Astrocyte (in vitro differentiated cells and primary cell): ENCODE measurements around the gene TRIO. TPM values are rescaled to one million over a fixed set of nuclear protein-coding genes. Genes with fewer than 3 reads are reported as not detected.

ENCODE experiments used
- DNase-seq: peaks from one replicate; pipeline ENCODE4 v3.0.0-alpha.2; 2010; ENCODE audit warnings: low read depth
- FAIRE-seq: peaks from 2 replicates; lab custom pipeline; 2011; peaks lifted over from hg19 to GRCh38; lab: Jason Lieb, UNC
- H2AFZ ChIP-seq: 2 replicates; pipeline ENCODE4 v1.6.0; 2012; ENCODE audit warnings: low read depth, low read length, inconsistent platforms
- H3K27ac ChIP-seq: 2 replicates; pipeline ENCODE4 v1.5.1; 2011; ENCODE audit warnings: low read depth, low read length, inconsistent platforms
- H3K27me3 ChIP-seq: 2 replicates; pipeline ENCODE4 v1.6.0; 2011; ENCODE audit warnings: low read length, inconsistent platforms; ENCODE audit not compliant: insufficient read depth
- H3K36me3 ChIP-seq: 2 replicates; pipeline ENCODE4 v1.5.1; 2011; ENCODE audit warnings: low read length, inconsistent platforms; ENCODE audit not compliant: insufficient read depth
- H3K4me1 ChIP-seq: 2 replicates; pipeline ENCODE4 v1.5.1; 2011; ENCODE audit warnings: low read length, inconsistent platforms; ENCODE audit not compliant: insufficient read depth
- H3K4me2 ChIP-seq: 2 replicates; pipeline ENCODE4 v1.6.0; 2012; ENCODE audit warnings: low read length, inconsistent platforms
- H3K4me3 ChIP-seq: 2 replicates; pipeline ENCODE4 v1.5.1; 2011; ENCODE audit warnings: low read depth, mild to moderate bottlenecking, low read length, inconsistent platforms; ENCODE audit not compliant: insufficient read depth
- H3K79me2 ChIP-seq: 2 replicates; pipeline ENCODE4 v1.6.0; 2012; ENCODE audit warnings: mild to moderate bottlenecking, low read length, inconsistent platforms; ENCODE audit not compliant: insufficient read depth
- H3K9ac ChIP-seq: 2 replicates; pipeline ENCODE4 v1.6.0; 2012; ENCODE audit warnings: mild to moderate bottlenecking, low read length, inconsistent platforms
- H3K9me3 ChIP-seq: 2 replicates; pipeline ENCODE4 v1.5.1; 2012; ENCODE audit warnings: low read depth, mild to moderate bottlenecking, low read length, inconsistent platforms; ENCODE audit not compliant: insufficient read depth
- H4K20me1 ChIP-seq: 2 replicates; pipeline ENCODE4 v1.6.0; 2012; ENCODE audit warnings: low read length, inconsistent platforms; ENCODE audit not compliant: insufficient read depth
- H3K27ac Mint-ChIP-seq: one replicate; pipeline ENCODE4 v1.8.0; 2021; ENCODE audit warnings: mild to moderate bottlenecking, mixed read lengths; ENCODE audit not compliant: unreplicated experiment
- H3K27me3 Mint-ChIP-seq: one replicate; pipeline ENCODE4 v1.8.0; 2021; ENCODE audit warnings: low read depth, mixed read lengths; ENCODE audit not compliant: unreplicated experiment
- H3K36me3 Mint-ChIP-seq: one replicate; pipeline ENCODE4 v1.8.0; 2021; ENCODE audit warnings: low read depth, mixed read lengths; ENCODE audit not compliant: unreplicated experiment
- H3K4me1 Mint-ChIP-seq: one replicate; pipeline ENCODE4 v1.8.0; 2021; ENCODE audit warnings: low read depth, mixed read lengths; ENCODE audit not compliant: unreplicated experiment
- H3K4me3 Mint-ChIP-seq: one replicate; pipeline ENCODE4 v1.8.0; 2021; ENCODE audit warnings: mild to moderate bottlenecking, moderate library complexity, mixed read lengths; ENCODE audit not compliant: unreplicated experiment
- H3K9me3 Mint-ChIP-seq: one replicate; pipeline ENCODE4 v1.8.0; 2021; ENCODE audit warnings: mild to moderate bottlenecking, mixed read lengths; ENCODE audit not compliant: unreplicated experiment
- EZH2 ChIP-seq: IDR thresholded peaks from 2 replicates; pipeline ENCODE4 v1.6.1; 2012; ENCODE audit warnings: mild to moderate bottlenecking, low read length, inconsistent platforms; ENCODE audit not compliant: insufficient read depth
- total RNA-seq: library from RNA; stranded (reverse); gene quantifications from 2 replicates; pipeline ENCODE4 v1.2.1, GENCODE V29; 2021
- TF ChIP-seq, protein P1 (sequence below): IDR thresholded peaks from 2 replicates; pipeline ENCODE4 v1.5.1; 2011; ENCODE audit warnings: low read depth, mild to moderate bottlenecking, inconsistent platforms, low read length, moderate library complexity; ENCODE audit not compliant: insufficient read depth

The TRIO gene
- total RNA-seq, 1 donor from 2014 or later, result 347 TPM

DNA sequence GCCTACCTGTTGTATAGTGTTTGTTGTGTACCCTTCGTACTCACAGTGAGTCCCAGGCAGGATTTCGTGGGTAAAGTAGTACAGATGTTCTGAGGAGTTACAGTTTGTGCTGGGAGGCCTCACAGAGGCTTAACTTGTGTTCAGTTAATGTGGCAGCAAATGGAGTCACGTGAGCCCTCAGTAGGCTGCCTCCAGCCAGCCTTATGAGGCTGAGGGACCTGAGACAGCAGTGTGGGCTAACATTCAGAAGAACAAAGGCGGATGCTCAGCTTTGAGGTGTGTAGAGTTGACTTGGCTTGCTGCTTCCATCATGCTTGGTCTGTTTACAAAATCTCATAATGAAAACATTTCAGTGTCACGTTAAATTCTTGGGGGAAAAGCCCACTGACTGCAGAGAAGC is 118.1 kb downstream of the TRIO start:
- peak overlapping the region; percentile 36 for H3K27ac ChIP-seq
- peak overlapping the region; percentile 47 for H3K27ac Mint-ChIP-seq
- H3K4me1 Mint-ChIP-seq, result peaks cover 84% of the 10 kb centered on the region

GRCh38 chr5:14261856-14262611 is 118.9 kb downstream of the TRIO start:
- H3K9me3 Mint-ChIP-seq, result peaks cover 2% of the 10 kb centered on the region
- peak overlapping the region; percentile 36 for H3K27ac ChIP-seq
- H3K27me3 Mint-ChIP-seq, result no peaks in the 10 kb centered on the region
- peak overlapping the region; percentile 13 for H3K27ac Mint-ChIP-seq
- no peak for TF ChIP-seq EZH2
- TF ChIP-seq, protein P1, sequence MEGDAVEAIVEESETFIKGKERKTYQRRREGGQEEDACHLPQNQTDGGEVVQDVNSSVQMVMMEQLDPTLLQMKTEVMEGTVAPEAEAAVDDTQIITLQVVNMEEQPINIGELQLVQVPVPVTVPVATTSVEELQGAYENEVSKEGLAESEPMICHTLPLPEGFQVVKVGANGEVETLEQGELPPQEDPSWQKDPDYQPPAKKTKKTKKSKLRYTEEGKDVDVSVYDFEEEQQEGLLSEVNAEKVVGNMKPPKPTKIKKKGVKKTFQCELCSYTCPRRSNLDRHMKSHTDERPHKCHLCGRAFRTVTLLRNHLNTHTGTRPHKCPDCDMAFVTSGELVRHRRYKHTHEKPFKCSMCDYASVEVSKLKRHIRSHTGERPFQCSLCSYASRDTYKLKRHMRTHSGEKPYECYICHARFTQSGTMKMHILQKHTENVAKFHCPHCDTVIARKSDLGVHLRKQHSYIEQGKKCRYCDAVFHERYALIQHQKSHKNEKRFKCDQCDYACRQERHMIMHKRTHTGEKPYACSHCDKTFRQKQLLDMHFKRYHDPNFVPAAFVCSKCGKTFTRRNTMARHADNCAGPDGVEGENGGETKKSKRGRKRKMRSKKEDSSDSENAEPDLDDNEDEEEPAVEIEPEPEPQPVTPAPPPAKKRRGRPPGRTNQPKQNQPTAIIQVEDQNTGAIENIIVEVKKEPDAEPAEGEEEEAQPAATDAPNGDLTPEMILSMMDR, result no peak
- H3K4me3 ChIP-seq, result no peak overlapping the region
- H3K4me1 Mint-ChIP-seq, result peaks cover 84% of the 10 kb centered on the region
- H3K4me1 ChIP-seq, result peaks cover 82% of the 10 kb centered on the region
- DNase-seq, result no peak
- peak overlapping the region; percentile 20 for H3K4me3 Mint-ChIP-seq
- FAIRE-seq, result no peak
- H3K9me3 ChIP-seq, result no peaks in the 10 kb centered on the region
- H3K27me3 ChIP-seq, result no peaks in the 10 kb centered on the region
- H3K79me2 ChIP-seq, result peaks cover 98% of the 10 kb centered on the region
- H2AFZ ChIP-seq, result no peak overlapping the region
- no peak overlapping the region for H3K9ac ChIP-seq
- no peaks in the 10 kb centered on the region for H3K36me3 ChIP-seq
- peaks cover 61% of the 10 kb centered on the region for H4K20me1 ChIP-seq
- H3K4me2 ChIP-seq, result no peak overlapping the region
- H3K36me3 Mint-ChIP-seq, result peaks cover 15% of the 10 kb centered on the region

More for the DNA sequence above, 118.1 kb downstream of the TRIO start:
- no peaks in the 10 kb centered on the region for H3K27me3 Mint-ChIP-seq
- H3K4me3 ChIP-seq, result no peak overlapping the region
- H3K4me3 Mint-ChIP-seq, result no peak overlapping the region
- H3K36me3 Mint-ChIP-seq, result peaks cover 23% of the 10 kb centered on the region
- no peak overlapping the region for H2AFZ ChIP-seq
- DNase-seq, result no peak
- no peak for TF ChIP-seq EZH2
- TF ChIP-seq, protein P1, result no peak
- no peak for FAIRE-seq
- H3K4me2 ChIP-seq, result peak overlapping the region; percentile 14
- H3K4me1 ChIP-seq, result peaks cover 79% of the 10 kb centered on the region
- H3K9ac ChIP-seq, result peak overlapping the region; percentile 7
- no peaks in the 10 kb centered on the region for H3K9me3 ChIP-seq
- H3K36me3 ChIP-seq, result no peaks in the 10 kb centered on the region
- H4K20me1 ChIP-seq, result peaks cover 69% of the 10 kb centered on the region
- peaks cover 3% of the 10 kb centered on the region for H3K9me3 Mint-ChIP-seq
- H3K27me3 ChIP-seq, result no peaks in the 10 kb centered on the region
- peaks cover 98% of the 10 kb centered on the region for H3K79me2 ChIP-seq

GRCh38 chr5:14263113-14263512 is 120.0 kb downstream of the TRIO start:
- peaks cover 84% of the 10 kb centered on the region for H3K4me1 Mint-ChIP-seq
- TF ChIP-seq EZH2, result no peak
- TF ChIP-seq, protein P1, result no peak
- H3K4me2 ChIP-seq, result no peak overlapping the region
- no peaks in the 10 kb centered on the region for H3K27me3 ChIP-seq
- peaks cover 8% of the 10 kb centered on the region for H3K36me3 Mint-ChIP-seq
- no peaks in the 10 kb centered on the region for H3K27me3 Mint-ChIP-seq
- peaks cover 86% of the 10 kb centered on the region for H3K4me1 ChIP-seq
- no peaks in the 10 kb centered on the region for H3K9me3 Mint-ChIP-seq
- no peak for FAIRE-seq
- H3K4me3 Mint-ChIP-seq, result peak overlapping the region; percentile 41
- H4K20me1 ChIP-seq, result peaks cover 50% of the 10 kb centered on the region
- peaks cover 98% of the 10 kb centered on the region for H3K79me2 ChIP-seq
- peak overlapping the region; percentile 56 for H3K27ac Mint-ChIP-seq
- peak overlapping the region; percentile 34 for H3K9ac ChIP-seq
- no peak overlapping the region for H2AFZ ChIP-seq
- H3K9me3 ChIP-seq, result no peaks in the 10 kb centered on the region
- H3K27ac ChIP-seq, result peak overlapping the region; percentile 98
- no peak overlapping the region for H3K4me3 ChIP-seq
- no peaks in the 10 kb centered on the region for H3K36me3 ChIP-seq
- no peak for DNase-seq
